ENCODE data around the gene GALNT9. TPM values are rescaled to one million over a fixed set of nuclear protein-coding genes. Genes with fewer than 3 reads are reported as not detected.

Gene GALNT9
- total and polyA plus RNA-seq, 10 donors, result 0.20 to 2.4 (median 0.84) TPM

- Histone ChIP-seq H3K36me3 (no peaks in the 10 kb centered on the region), H3K4me1 (no peaks in the 10 kb centered on the region), H3K27me3 (replicated peaks in 1 of 7) (peaks cover 0 to 38% (median 0%) of the 10 kb centered on the region in 7 donors), H3K4me3 (no peak overlapping the region), H3K9me3 (peaks cover 0 to 32% (median 27%) of the 10 kb centered on the region in 8 donors), H3K27ac (no peak overlapping the region)
- peak; percentile 50 for DNase-seq
- intact Hi-C loops (cut with DNase I; ENCODE audit: low total_unique reads), result no loop called here
- 69 to 77% (median 73%) methylated on average over 25 to 31 of the region's 31 CpGs for WGBS, 5 donors
- TF ChIP-seq POLR2AphosphoS5 (IDR thresholded peaks at IDR 0.05) (no peak), POLR2A (IDR thresholded peaks at IDR 0.05) (no peak), CTCF (IDR thresholded peaks at IDR 0.05 in 8 of 11, conservative IDR thresholded peaks at IDR 0.05 in 3 of 11) (no peak)
Observed at GRCh38 chr12:132308853-132309595, 20.4 kb downstream of the GALNT9 start.

DNA sequence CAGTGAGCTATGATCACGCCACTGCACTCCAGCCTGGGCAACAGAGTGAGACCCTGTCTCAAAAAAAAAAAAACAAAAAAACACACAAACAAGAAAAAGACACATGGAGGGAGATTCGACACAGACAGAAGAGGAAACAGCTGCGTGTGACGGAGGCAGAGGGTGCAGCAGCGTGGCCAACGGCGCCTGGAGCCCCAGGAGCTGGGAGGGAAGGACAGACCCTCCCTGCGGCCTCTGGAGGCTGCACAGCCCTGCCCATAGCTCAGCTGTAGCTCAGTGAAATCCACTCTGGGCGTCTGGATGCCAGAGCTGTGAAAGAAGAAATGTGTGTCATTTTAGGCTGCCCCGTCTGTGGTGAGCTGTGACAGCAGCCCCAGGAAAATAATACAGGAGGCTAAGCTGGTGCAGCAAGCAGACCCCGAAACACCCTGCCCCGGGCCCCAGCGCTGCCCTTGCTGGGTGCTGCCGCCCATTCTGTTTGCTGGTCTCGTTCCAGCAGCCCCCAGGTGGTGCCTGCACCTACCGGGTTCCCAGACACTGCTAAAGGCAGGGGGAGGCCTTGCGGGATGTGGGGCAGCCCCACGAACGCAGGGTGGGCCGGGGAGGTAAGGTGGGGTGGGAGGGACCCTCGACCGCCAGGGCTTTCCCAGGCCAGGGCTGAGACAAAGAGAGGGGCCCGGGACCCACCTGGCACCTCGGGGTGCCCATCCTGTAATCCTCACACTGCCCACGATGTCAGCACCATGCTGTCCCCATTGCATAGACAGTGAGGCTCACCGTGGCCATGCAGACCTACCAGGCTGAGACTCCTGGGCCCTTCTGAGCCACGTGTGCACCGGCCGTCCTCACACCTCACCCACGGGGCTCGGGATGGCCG, 21.2 kb downstream of the GALNT9 start:
- Histone ChIP-seq H3K4me3 (no peak overlapping the region), H3K27ac (no peak overlapping the region), H3K36me3 (no peaks in the 10 kb centered on the region), H3K4me1 (no peaks in the 10 kb centered on the region), H3K9me3 (peaks cover 0 to 32% (median 27%) of the 10 kb centered on the region in 8 donors), H3K27me3 (replicated peaks in 1 of 7) (peaks cover 0 to 38% (median 0%) of the 10 kb centered on the region in 7 donors)
- peak; percentile 62 for DNase-seq
- TF ChIP-seq POLR2AphosphoS5 (IDR thresholded peaks at IDR 0.05), result no peak
- TF ChIP-seq POLR2A (IDR thresholded peaks at IDR 0.05), result no peak
- no peak for TF ChIP-seq CTCF (IDR thresholded peaks at IDR 0.05 in 8 of 11, conservative IDR thresholded peaks at IDR 0.05 in 3 of 11)
- intact Hi-C loops (cut with DNase I; ENCODE audit: low total_unique reads), result no loop called here
- 57 to 65% (median 62%) methylated on average over 23 to 32 of the region's 32 CpGs for WGBS, 5 donors

DNA sequence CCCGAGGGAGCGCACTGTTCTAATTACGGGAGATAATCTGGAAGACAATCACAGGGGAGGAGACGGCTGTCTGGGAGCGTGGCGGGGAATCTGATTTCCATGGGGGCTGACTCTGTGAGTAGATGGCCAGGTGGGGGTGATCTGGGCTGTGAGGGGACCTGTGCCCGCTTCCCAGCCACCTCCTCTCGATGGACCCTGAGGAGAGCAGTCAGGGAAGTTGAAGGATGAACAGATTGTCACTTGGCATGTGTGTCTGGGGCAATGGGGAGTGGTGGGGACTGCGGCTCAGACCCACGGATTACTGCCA, 22.6 kb downstream of the GALNT9 start:
- H3K27me3 ChIP-seq (replicated peaks in 1 of 7), result peaks cover 0 to 45% (median 0%) of the 10 kb centered on the region in 7 donors
- peak; percentile 41 for DNase-seq
- 73 to 83% (median 78%) methylated on average over 10 of the region's 10 CpGs for WGBS, 5 donors
- no peaks in the 10 kb centered on the region for H3K4me1 ChIP-seq
- intact Hi-C loops (cut with DNase I; ENCODE audit: low total_unique reads), result no loop called here
- TF ChIP-seq POLR2A (IDR thresholded peaks at IDR 0.05) (no peak), CTCF (IDR thresholded peaks at IDR 0.05 in 8 of 11, conservative IDR thresholded peaks at IDR 0.05 in 3 of 11) (no peak)
- no peak overlapping the region for H3K27ac ChIP-seq
- no peak overlapping the region for H3K4me3 ChIP-seq
- H3K36me3 ChIP-seq, result no peaks in the 10 kb centered on the region
- H3K9me3 ChIP-seq, result peaks cover 0 to 23% (median 16%) of the 10 kb centered on the region in 8 donors
